ENCODE results near the gene PZP.

Gene PZP

DNA sequence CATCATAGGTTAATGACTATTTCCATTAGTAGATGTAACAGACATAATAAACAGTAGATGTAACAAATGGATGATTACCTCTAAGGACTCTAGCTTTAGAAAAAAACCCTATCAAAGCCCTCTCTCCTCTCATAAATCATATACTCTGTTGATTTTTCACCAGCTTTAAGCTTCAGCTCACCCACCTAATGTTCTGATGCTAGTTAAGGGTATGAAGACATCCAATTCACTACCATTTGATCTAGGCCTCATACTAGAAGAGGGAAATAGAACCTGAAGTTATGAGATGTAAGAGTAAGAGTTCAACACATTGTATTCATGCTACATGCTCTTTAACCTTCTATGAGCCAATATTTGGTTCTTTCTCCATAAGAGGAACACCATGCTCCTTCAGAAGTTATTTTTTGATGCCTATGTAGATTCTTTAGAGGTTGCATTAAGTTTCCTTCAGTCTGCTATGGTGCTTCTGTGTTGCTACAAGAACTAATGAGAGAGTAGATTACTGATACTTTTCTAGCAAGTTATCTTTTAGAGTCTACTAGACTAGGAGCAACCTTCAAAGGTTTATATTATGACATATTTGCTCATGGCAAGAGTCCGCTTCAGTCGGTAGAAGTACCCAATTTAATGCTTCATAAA lies 108.5 kb downstream of the PZP start:
- WGBS (ENCODE audit: insufficient coverage): no CpG with 5 or more reads among the region's 2 CpGs
- CTCF ChIA-PET: no interaction called here

More for the DNA sequence above, 108.5 kb downstream of the PZP start:
- POLR2A ChIA-PET: interaction anchor here (0.9 kb wide), 1 partner anchor 15 kb away, joined by 3 read pairs; no protein-coding TSS in a partner anchor
- Histone ChIP-seq H3K27me3 (replicated peaks in 2 of 5; ENCODE audit: control insufficient read depth in 4 of 5, insufficient read depth in 5 of 5, low read length in 4 of 5) (no peaks in the 10 kb centered on the region), H3K4me3 (ENCODE audit: control insufficient read depth in 1 of 7, extremely low read depth in 1 of 7, insufficient read depth in 4 of 7, low read depth in 2 of 7, low read length in 6 of 7) (no peak overlapping the region), H3K9me3 (ENCODE audit: control extremely low read depth in 1 of 5, control insufficient read depth in 4 of 5, insufficient read depth in 2 of 5, low read depth in 1 of 5, low read length in 4 of 5) (no peaks in the 10 kb centered on the region), H3K27ac (ENCODE audit: insufficient read depth in 1 of 2, low read depth in 1 of 2, low read length in 2 of 2, poor library complexity in 1 of 2, severe bottlenecking in 2 of 2) (no peak overlapping the region), H3K4me1 (ENCODE audit: control extremely low read depth in 1 of 4, control insufficient read depth in 4 of 4, insufficient read depth in 4 of 4, low read length in 3 of 4) (no peaks in the 10 kb centered on the region), H3K36me3 (ENCODE audit: control insufficient read depth in 4 of 4, insufficient read depth in 4 of 4, low read length in 3 of 4) (peaks cover 0 to 4% (median 2%) of the 10 kb centered on the region in 4 experiments)
- DNase-seq: no peak
